ENCODE measurements around the gene ABLIM3. TPM values are rescaled to one million over a fixed set of nuclear protein-coding genes. Genes with fewer than 3 reads are reported as not detected.

Gene ABLIM3
- total RNA-seq, 1 experiment from 2014 or later, result 12.9 TPM

- POLR2A ChIA-PET, result no interaction called here
- Histone ChIP-seq H3K9me3 (ENCODE audit: control insufficient read depth, insufficient read depth, low read depth, low read length) (no peaks in the 10 kb centered on the region), H3K4me1 (ENCODE audit: control insufficient read depth, insufficient read depth, low read length) (peaks cover 10% of the 10 kb centered on the region; the same call in 1 of the 2 replicates), H3K27me3 (ENCODE audit: control insufficient read depth, insufficient read depth, low read length) (no peaks in the 10 kb centered on the region), H3K4me3 (ENCODE audit: low read depth in 2 of 2, low read length in 2 of 2) (no peak overlapping the region), H3K36me3 (ENCODE audit: control insufficient read depth, insufficient read depth, low read length) (no peaks in the 10 kb centered on the region), H3K27ac (ENCODE audit: low read length) (no peak overlapping the region)
- CTCF ChIA-PET, result no interaction called here
- no TSS peak for BruUV-seq (replicated peaks)
- no peak for TF ChIP-seq REST (IDR thresholded peaks at IDR 0.05; ENCODE audit: insufficient read depth in 1 of 2, low read depth in 2 of 2, low read length in 1 of 2)
- in situ Hi-C loops (cut with HindIII; ENCODE audit: low pct_unique_long_range_greater_than_20kb, low sequenced_read_pairs) (no loop called here), intact Hi-C loops (cut with micrococcal nuclease; ENCODE audit: unreplicated experiment) (no loop called here)
- DNase-seq (ENCODE audit: low read depth, low spot score) (no peak), ATAC-seq (no peak)
Observed at GRCh38 chr5:149177339-149177843, 36.1 kb downstream of the ABLIM3 start.

- DNase-seq (ENCODE audit: low read depth, low spot score) (no peak), ATAC-seq (no peak)
- Histone ChIP-seq H3K36me3 (ENCODE audit: control insufficient read depth, insufficient read depth, low read length) (no peaks in the 10 kb centered on the region), H3K9me3 (ENCODE audit: control insufficient read depth, insufficient read depth, low read depth, low read length) (no peaks in the 10 kb centered on the region), H3K4me1 (ENCODE audit: control insufficient read depth, insufficient read depth, low read length) (peaks cover 10% of the 10 kb centered on the region; the same call in 1 of the 2 replicates), H3K27ac (ENCODE audit: low read length) (no peak overlapping the region), H3K27me3 (ENCODE audit: control insufficient read depth, insufficient read depth, low read length) (no peaks in the 10 kb centered on the region), H3K4me3 (ENCODE audit: low read depth in 2 of 2, low read length in 2 of 2) (no peak overlapping the region)
- CTCF ChIA-PET, result no interaction called here
- POLR2A ChIA-PET, result no interaction called here
- no peak for TF ChIP-seq POLR2AphosphoS5 (IDR thresholded peaks at IDR 0.05; ENCODE audit: low read depth, low read length)
- TF ChIP-seq TCF7L2 (IDR thresholded peaks at IDR 0.05; ENCODE audit: low read depth, low read length), result no peak
- no peak for TF ChIP-seq SIN3A (IDR thresholded peaks at IDR 0.05; ENCODE audit: borderline replicate concordance, insufficient read depth, low read depth, low read length)
- no peak for TF ChIP-seq REST (IDR thresholded peaks at IDR 0.05; ENCODE audit: insufficient read depth in 1 of 2, low read depth in 2 of 2, low read length in 1 of 2)
- TF ChIP-seq CTCF (IDR thresholded peaks at IDR 0.05), result no peak
- intact Hi-C loops (cut with micrococcal nuclease; ENCODE audit: unreplicated experiment), result no loop called here
- no TSS peak for BruUV-seq (replicated peaks)
- in situ Hi-C loops (cut with HindIII; ENCODE audit: low pct_unique_long_range_greater_than_20kb, low sequenced_read_pairs), result no loop called here
Observed at GRCh38 chr5:149177911-149178565, 36.7 kb downstream of the ABLIM3 start.

Data from Panc1 (cell line).